Smooth muscle cell (in vitro differentiated cells): ENCODE measurements around the gene RBM44. TPM values are rescaled to one million over a fixed set of nuclear protein-coding genes. Genes with fewer than 3 reads are reported as not detected.

Experiments used
- DNase-seq: peaks from one replicate; lab custom pipeline; 2025; ENCODE audit not compliant: unreplicated experiment; lab: John Stamatoyannopoulos, UW
- H2AFZ ChIP-seq: fragments of 200-600 bp; sonication (generic); 2 replicates; pipeline ENCODE4 v1.6.0; 2016; ENCODE audit warnings: antibody characterized with exemption, low read depth, mild to moderate bottlenecking
- H3F3A ChIP-seq: fragments of 200-600 bp; sonication (generic); 2 replicates; pipeline ENCODE4 v1.6.0; 2017; ENCODE audit warnings: antibody characterized with exemption, low read depth
- H3K27ac ChIP-seq: fragments of 200-600 bp; sonication (generic); 2 replicates; pipeline ENCODE4 v1.5.1; 2016; ENCODE audit warnings: low read depth, mild to moderate bottlenecking
- H3K27me3 ChIP-seq: fragments of 200-600 bp; sonication (generic); 2 replicates; pipeline ENCODE4 v1.6.1; 2016; ENCODE audit warnings: low read depth, mild to moderate bottlenecking
- H3K36me3 ChIP-seq: fragments of 200-600 bp; sonication (generic); 2 replicates; pipeline ENCODE4 v1.5.1; 2016; ENCODE audit warnings: low read depth
- H3K4me1 ChIP-seq: fragments of 200-600 bp; sonication (generic); 2 replicates; pipeline ENCODE4 v1.5.1; 2016; ENCODE audit warnings: low read depth
- H3K4me2 ChIP-seq: fragments of 200-600 bp; sonication (generic); 2 replicates; pipeline ENCODE4 v1.6.0; 2016; ENCODE audit warnings: mild to moderate bottlenecking
- H3K4me3 ChIP-seq: fragments of 200-600 bp; sonication (generic); 2 replicates; pipeline ENCODE4 v1.5.1; 2016; ENCODE audit warnings: mild to moderate bottlenecking
- H3K79me2 ChIP-seq: fragments of 200-600 bp; sonication (generic); 2 replicates; pipeline ENCODE4 v1.6.0; 2016; ENCODE audit warnings: low read depth, mild to moderate bottlenecking
- H3K9ac ChIP-seq: fragments of 200-600 bp; sonication (generic); 2 replicates; pipeline ENCODE4 v1.6.0; 2016; ENCODE audit warnings: low read depth
- H3K9me3 ChIP-seq: fragments of 200-600 bp; sonication (generic); replicated peaks from 2 replicates; pipeline ENCODE4 v1.5.1; 2016; ENCODE audit warnings: low read depth
- H4K20me1 ChIP-seq: fragments of 200-600 bp; sonication (generic); 2 replicates; pipeline ENCODE4 v1.6.0; 2016; ENCODE audit warnings: low read depth
- WGBS: methylation state at CpG from one replicate; pipeline ENCODE4 v1.1.7; 2016; ENCODE audit warnings: low lambda C conversion rate; 5-methylcytosine and 5-hydroxymethylcytosine counted together
- polyA plus RNA-seq: library from polyadenylated mRNA; unstranded; fragments of >200 nt; fragmentation: Nextera tagmentation; extraction: Ambion mirVana; gene quantifications from 2 replicates; pipeline ENCODE4 v1.2.1, GENCODE V29; 2016
- total RNA-seq: library from RNA; depleted of rRNA; stranded (reverse); fragments of >200 nt; gene quantifications from 2 replicates; pipeline ENCODE4 v1.2.3, GENCODE V29; 2014
- TF ChIP-seq, protein P1 (sequence below): fragments of 200-600 bp; sonication (generic); IDR thresholded peaks from 2 replicates; pipeline ENCODE4 v1.5.1; 2017; ENCODE audit warnings: borderline replicate concordance, mild to moderate bottlenecking, antibody characterized with exemption; ENCODE audit not compliant: insufficient read depth, poor library complexity, severe bottlenecking

RBM44 gene
- total and polyA plus RNA-seq, 2 experiments from 2014 or later, result 0.15 to 1.2 TPM

GRCh38 chr2:237859533-237860272, 61.1 kb downstream of the RBM44 start, which contains the start of gene RAMP1:
Gene RAMP1, plus strand, starts transcription at chr2:237859623. Its CDS starts 53 bp downstream, at chr2:237859676.
- Histone ChIP-seq H3K4me2 (peak within 1 kb of the TSS; percentile 83), H4K20me1 (no peaks in the 10 kb centered on the region), H3K36me3 (no peaks in the 10 kb centered on the region), H3K27ac (no peak within 1 kb of the TSS), H3K4me3 (peak within 1 kb of the TSS; percentile 63), H3K9me3 (no peaks in the 10 kb centered on the region), H3F3A (peaks cover 14% of the 10 kb centered on the region), H3K4me1 (peaks cover 8% of the 10 kb centered on the region), H3K27me3 (peaks cover 7% of the 10 kb centered on the region), H2AFZ (peak within 1 kb of the TSS; percentile 0), H3K9ac (peak within 1 kb of the TSS; percentile 17), H3K79me2 (no peaks in the 10 kb centered on the region)
- WGBS, result 2% methylated on average over 47 of the region's 79 CpGs
- DNase-seq, result no peak
- TF ChIP-seq, protein P1, sequence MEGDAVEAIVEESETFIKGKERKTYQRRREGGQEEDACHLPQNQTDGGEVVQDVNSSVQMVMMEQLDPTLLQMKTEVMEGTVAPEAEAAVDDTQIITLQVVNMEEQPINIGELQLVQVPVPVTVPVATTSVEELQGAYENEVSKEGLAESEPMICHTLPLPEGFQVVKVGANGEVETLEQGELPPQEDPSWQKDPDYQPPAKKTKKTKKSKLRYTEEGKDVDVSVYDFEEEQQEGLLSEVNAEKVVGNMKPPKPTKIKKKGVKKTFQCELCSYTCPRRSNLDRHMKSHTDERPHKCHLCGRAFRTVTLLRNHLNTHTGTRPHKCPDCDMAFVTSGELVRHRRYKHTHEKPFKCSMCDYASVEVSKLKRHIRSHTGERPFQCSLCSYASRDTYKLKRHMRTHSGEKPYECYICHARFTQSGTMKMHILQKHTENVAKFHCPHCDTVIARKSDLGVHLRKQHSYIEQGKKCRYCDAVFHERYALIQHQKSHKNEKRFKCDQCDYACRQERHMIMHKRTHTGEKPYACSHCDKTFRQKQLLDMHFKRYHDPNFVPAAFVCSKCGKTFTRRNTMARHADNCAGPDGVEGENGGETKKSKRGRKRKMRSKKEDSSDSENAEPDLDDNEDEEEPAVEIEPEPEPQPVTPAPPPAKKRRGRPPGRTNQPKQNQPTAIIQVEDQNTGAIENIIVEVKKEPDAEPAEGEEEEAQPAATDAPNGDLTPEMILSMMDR, result no peak

DNA sequence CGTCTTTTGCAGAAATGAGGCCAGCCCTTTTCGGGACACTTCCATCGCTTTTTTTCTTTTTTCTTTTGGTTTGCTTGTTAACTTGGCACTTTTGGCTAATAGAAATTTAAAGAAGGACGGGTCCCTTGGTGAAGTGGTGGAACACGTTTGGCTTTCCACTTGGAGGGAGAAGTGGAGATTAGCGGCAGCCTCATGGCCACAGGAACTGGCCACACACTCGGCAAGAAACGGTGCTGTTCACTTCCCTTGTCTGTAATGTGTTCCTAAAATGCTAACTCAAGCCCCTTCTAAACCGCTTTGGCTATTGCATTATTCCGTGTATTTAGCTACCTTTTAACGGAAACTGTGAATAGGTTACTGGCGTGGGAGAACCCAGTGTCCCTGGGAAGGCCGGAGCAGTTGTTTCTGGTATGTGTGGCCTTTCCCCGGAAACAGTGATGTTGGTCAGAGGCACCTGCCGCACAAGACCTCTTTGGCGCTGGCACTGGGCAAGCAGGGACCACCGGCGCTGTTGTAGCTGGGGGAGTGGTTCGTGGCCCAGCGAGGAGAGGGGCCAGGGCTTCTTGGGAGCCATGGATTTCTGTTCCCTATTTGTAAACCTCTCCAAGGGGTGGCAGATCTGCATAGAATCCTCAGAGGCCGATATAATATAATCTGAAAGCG, 61.8 kb downstream of the RBM44 start:
- no peak for DNase-seq
- H3K4me2 ChIP-seq, result peak overlapping the region; percentile 83
- peak overlapping the region; percentile 13 for H3K27ac ChIP-seq
- no peaks in the 10 kb centered on the region for H3K79me2 ChIP-seq
- no peaks in the 10 kb centered on the region for H4K20me1 ChIP-seq
- H3K4me3 ChIP-seq, result peak overlapping the region; percentile 63
- no peak overlapping the region for H3K9ac ChIP-seq
- H3K9me3 ChIP-seq, result no peaks in the 10 kb centered on the region
- no peaks in the 10 kb centered on the region for H3K36me3 ChIP-seq
- TF ChIP-seq, protein P1, result no peak
- H3F3A ChIP-seq, result peaks cover 14% of the 10 kb centered on the region
- H3K27me3 ChIP-seq, result peaks cover 7% of the 10 kb centered on the region
- peaks cover 10% of the 10 kb centered on the region for H3K4me1 ChIP-seq
- H2AFZ ChIP-seq, result peak overlapping the region; percentile 0
- 62% methylated on average over 22 of the region's 22 CpGs for WGBS

GRCh38 chr2:237861875-237862527, 63.4 kb downstream of the RBM44 start:
- Histone ChIP-seq H3K27ac (peak overlapping the region; percentile 13), H3K79me2 (no peaks in the 10 kb centered on the region), H3K9me3 (no peaks in the 10 kb centered on the region), H3F3A (peaks cover 18% of the 10 kb centered on the region), H3K4me2 (peak overlapping the region; percentile 83), H3K4me1 (peaks cover 14% of the 10 kb centered on the region), H4K20me1 (no peaks in the 10 kb centered on the region), H2AFZ (no peak overlapping the region), H3K27me3 (peaks cover 4% of the 10 kb centered on the region), H3K4me3 (no peak overlapping the region), H3K36me3 (no peaks in the 10 kb centered on the region), H3K9ac (no peak overlapping the region)
- no peak for DNase-seq
- TF ChIP-seq, protein P1, result no peak
- WGBS, result 80% methylated on average over 11 of the region's 11 CpGs
